HepG2 (cell line): ENCODE results near the gene GLIS2. TPM values are rescaled to one million over a fixed set of nuclear protein-coding genes. Genes with fewer than 3 reads are reported as not detected.
A peak's percentile ranks its signal among the peaks of the same experiment; 100 is the strongest.

ENCODE experiments used
- ATF7 ChIP-seq, 2 experiments: fragments of 450-650 bp in 1 of 2; sonication (generic) in 1 of 2; formaldehyde crosslinking in 1 of 2; IDR thresholded peaks; 2 replicates each; pipeline versions ENCODE4 v1.4.0 to v1.6.1; 2016 to 2020; ENCODE audit warnings: antibody characterized with exemption in 1 of 2, mild to moderate bottlenecking in 1 of 2, missing genetic modification reagents in 1 of 2
- HNF1A ChIP-seq, 2 experiments: sonication (generic) in 1 of 2; formaldehyde crosslinking in 1 of 2; IDR thresholded peaks; 2 replicates each; pipeline versions ENCODE4 v1.4.0 to v1.6.1; 2016 to 2020; ENCODE audit warnings: borderline replicate concordance in 1 of 2, low read depth in 1 of 2, mild to moderate bottlenecking in 1 of 2, missing genetic modification reagents in 1 of 2
- IKZF4 ChIP-seq: sonication (generic); formaldehyde crosslinking; IDR thresholded peaks from 2 replicates; pipeline ENCODE4 v1.5.1; 2020; ENCODE audit warnings: borderline replicate concordance, mild to moderate bottlenecking, low read depth, missing genetic modification reagents; ENCODE audit errors: not compliant biosample characterization
- KDM3A ChIP-seq: IDR thresholded peaks from 2 replicates; pipeline ENCODE4 v1.6.1; 2018; ENCODE audit warnings: low read depth, missing compliant biosample characterization
- MEIS1 ChIP-seq: sonication (generic); formaldehyde crosslinking; IDR thresholded peaks from 2 replicates; pipeline ENCODE4 v1.9.0; 2021; ENCODE audit warnings: mild to moderate bottlenecking, missing genetic modification reagents, moderate library complexity, borderline replicate concordance
- MXD1 ChIP-seq: sonication (generic); formaldehyde crosslinking; IDR thresholded peaks from 2 replicates; pipeline ENCODE4 v1.4.0; 2020; ENCODE audit warnings: mild to moderate bottlenecking, missing genetic modification reagents
- TGIF2 ChIP-seq: IDR thresholded peaks from 2 replicates; pipeline ENCODE4 v1.6.1; 2016; ENCODE audit warnings: control low read depth, missing compliant biosample characterization
- TOPORS ChIP-seq: sonication (generic); formaldehyde crosslinking; IDR thresholded peaks from 2 replicates; pipeline ENCODE4 v1.8.0; 2023; ENCODE audit warnings: mild to moderate bottlenecking, missing genetic modification reagents
- ZHX1 ChIP-seq: sonication (generic); formaldehyde crosslinking; IDR thresholded peaks from 2 replicates; pipeline ENCODE4 v1.8.1; 2022; ENCODE audit warnings: low read depth, mild to moderate bottlenecking, missing genetic modification reagents
- ZHX2 ChIP-seq, 2 experiments: sonication (generic) in 1 of 2; formaldehyde crosslinking in 1 of 2; IDR thresholded peaks; 2 replicates each; pipeline versions ENCODE4 v1.6.1 to v1.9.0; 2014 to 2022; ENCODE audit warnings: antibody characterized with exemption in 1 of 2, borderline replicate concordance in 1 of 2, inconsistent platforms in 1 of 2, low read depth in 1 of 2, missing genetic modification reagents in 1 of 2
- ZNF296 ChIP-seq: sonication (generic); formaldehyde crosslinking; conservative IDR thresholded peaks from 2 replicates; pipeline ENCODE4 v1.5.0; 2020; ENCODE audit warnings: mild to moderate bottlenecking, missing genetic modification reagents
- polyA plus RNA-seq, 8 experiments: library from polyadenylated mRNA; depleted of rRNA in 3 of 8; stranded (reverse) in 7 of 8; unstranded in 1 of 8; fragments of >200 nt; fragmentation: Illumina TruSeq in 4 of 8; extraction: Trizol in 4 of 8; gene quantifications; 2 replicates each; pipeline versions ENCODE4 v1.2.1 to v1.2.3, GENCODE V29; 2011 to 2016; ENCODE audit warnings: low read depth in 4 of 8, missing spikeins in 1 of 8, mixed read lengths in 1 of 8; ENCODE audit not compliant: insufficient read depth in 1 of 8
- total RNA-seq, 5 experiments: library from RNA; depleted of rRNA; stranded (reverse); fragments of >200 nt; fragmentation: Illumina TruSeq; extraction: Trizol; gene quantifications; 2 replicates each; pipeline ENCODE4 v1.2.3, GENCODE V29; 2016; ENCODE audit warnings: low read depth in 1 of 5

The GLIS2 gene
- total and polyA plus RNA-seq, 2 of the 13 experiments (the other 11 are each of a cell fraction or from before 2014, with no cell fraction given): 0.28 to 0.29 TPM

GRCh38 chr16:4367393-4367856 is 51.6 kb downstream of the GLIS2 start (continued):
- TF ChIP-seq HNF1A (IDR thresholded peaks at IDR 0.05; ENCODE audit: low read depth): no peak
- TF ChIP-seq HNF1A (CRISPR knock-in tag; IDR thresholded peaks at IDR 0.05; ENCODE audit: borderline replicate concordance): peak; percentile 78
- peak; percentile 36; the same call in 1 of the 2 replicates for TF ChIP-seq MXD1 (CRISPR knock-in tag)
- no peak for TF ChIP-seq ATF7 (IDR thresholded peaks at IDR 0.05)
- TF ChIP-seq ATF7 (CRISPR knock-in tag; IDR thresholded peaks at IDR 0.05): peak; percentile 79; the same call in 1 of the 2 replicates
- TF ChIP-seq ZNF296 (CRISPR knock-in tag): no peak
- TF ChIP-seq ZHX2 (IDR thresholded peaks at IDR 0.05; ENCODE audit: low read depth): no peak
- no peak for TF ChIP-seq ZHX2 (CRISPR knock-in tag; IDR thresholded peaks at IDR 0.05; ENCODE audit: borderline replicate concordance)
- TF ChIP-seq KDM3A: no peak
- TF ChIP-seq IKZF4 (CRISPR knock-in tag): no peak
- peak; percentile 37; the same call in 1 of the 2 replicates for TF ChIP-seq TOPORS (CRISPR knock-in tag)
- 0 out of 2 replicates have a peak, but pooled peaks have one; percentile 24 for TF ChIP-seq ZHX1 (CRISPR knock-in tag)
- TF ChIP-seq MEIS1 (CRISPR knock-in tag): peak; percentile 79; the same call in 1 of the 2 replicates
- peak; percentile 86; the same call in 1 of the 2 replicates for TF ChIP-seq TGIF2
